ENCODE data around the gene FOXF1. TPM values are rescaled to one million over a fixed set of nuclear protein-coding genes. Genes with fewer than 3 reads are reported as not detected.

The FOXF1 gene
- total RNA-seq, 1 donor from 2014 or later: not detected

DNA sequence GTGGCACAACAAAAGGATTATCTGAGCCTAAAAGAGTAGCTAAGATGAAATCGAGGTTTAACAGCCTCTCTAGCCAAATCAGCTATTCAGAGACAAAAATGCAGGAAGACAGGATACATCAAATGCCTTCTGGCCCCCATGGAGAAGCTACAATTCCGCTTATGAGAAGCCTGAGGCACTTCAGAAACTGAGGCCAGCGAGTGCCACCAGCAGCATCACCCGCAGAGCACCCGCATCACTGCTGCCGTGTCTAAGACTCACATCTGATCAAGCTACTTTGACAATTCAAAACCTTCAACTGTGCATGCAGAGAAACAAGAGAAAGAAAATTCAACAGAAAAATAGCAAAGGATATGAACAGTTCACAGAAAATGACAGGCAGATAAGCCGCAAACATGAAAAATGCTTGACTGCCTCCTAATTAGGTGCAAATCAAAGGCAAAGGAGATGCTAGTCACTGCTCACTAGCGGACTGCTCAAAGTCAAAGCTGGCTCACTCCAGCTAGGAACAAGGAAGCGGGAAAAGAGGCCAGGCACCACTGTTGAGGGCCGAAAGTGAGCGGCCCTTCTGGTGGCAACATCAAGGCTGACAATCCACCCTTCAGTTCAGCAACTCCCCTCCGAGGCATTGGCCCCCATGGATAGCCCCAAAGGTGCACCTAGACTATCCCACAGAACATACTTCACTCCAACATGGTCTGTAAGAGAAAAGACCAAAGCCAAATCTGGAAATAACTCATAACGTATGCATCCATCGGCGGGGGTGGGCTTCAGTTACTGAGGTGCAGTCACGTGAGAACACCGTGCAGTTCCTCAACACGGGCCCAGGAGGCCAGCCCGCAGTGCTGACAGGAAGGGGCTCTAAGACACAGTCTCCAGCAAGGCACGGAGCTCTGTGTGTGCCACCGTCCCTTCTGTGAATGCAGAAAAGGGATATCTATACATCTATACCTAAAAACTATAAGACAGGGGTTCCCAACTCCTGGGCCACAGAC, 32.7 kb downstream of the FOXF1 start:
- H4K20me1 ChIP-seq (ENCODE audit: low read depth): peaks cover 9% of the 10 kb centered on the region
- no peak overlapping the region for H3K27ac ChIP-seq
- no peaks in the 10 kb centered on the region for H3K27me3 ChIP-seq
- Mint-ChIP-seq H3K27ac (no peak overlapping the region), H3K27me3 (ENCODE audit: insufficient read depth, low read depth) (peaks cover 6% of the 10 kb centered on the region), H3K36me3 (no peaks in the 10 kb centered on the region), H3K9me3 (no peaks in the 10 kb centered on the region), H3K4me3 (no peak overlapping the region), H3K4me1 (peaks cover 10% of the 10 kb centered on the region)
- H3K4me2 ChIP-seq: no peak overlapping the region
- no peak for DNase-seq (ENCODE audit: low spot score)
- no peak overlapping the region for H3K4me3 ChIP-seq
- no peak overlapping the region for H3K9ac ChIP-seq
- H3K79me2 ChIP-seq (ENCODE audit: low read depth): no peaks in the 10 kb centered on the region
- H3K36me3 ChIP-seq: no peaks in the 10 kb centered on the region
- H3F3A ChIP-seq (ENCODE audit: low read depth): no peaks in the 10 kb centered on the region
- no peaks in the 10 kb centered on the region for H3K9me3 ChIP-seq (ENCODE audit: low read depth)
- TF ChIP-seq EZH2 (IDR thresholded peaks at IDR 0.05) (no peak), EZH2phosphoT487 (IDR thresholded peaks at IDR 0.05) (no peak)
- TF ChIP-seq, protein P1, sequence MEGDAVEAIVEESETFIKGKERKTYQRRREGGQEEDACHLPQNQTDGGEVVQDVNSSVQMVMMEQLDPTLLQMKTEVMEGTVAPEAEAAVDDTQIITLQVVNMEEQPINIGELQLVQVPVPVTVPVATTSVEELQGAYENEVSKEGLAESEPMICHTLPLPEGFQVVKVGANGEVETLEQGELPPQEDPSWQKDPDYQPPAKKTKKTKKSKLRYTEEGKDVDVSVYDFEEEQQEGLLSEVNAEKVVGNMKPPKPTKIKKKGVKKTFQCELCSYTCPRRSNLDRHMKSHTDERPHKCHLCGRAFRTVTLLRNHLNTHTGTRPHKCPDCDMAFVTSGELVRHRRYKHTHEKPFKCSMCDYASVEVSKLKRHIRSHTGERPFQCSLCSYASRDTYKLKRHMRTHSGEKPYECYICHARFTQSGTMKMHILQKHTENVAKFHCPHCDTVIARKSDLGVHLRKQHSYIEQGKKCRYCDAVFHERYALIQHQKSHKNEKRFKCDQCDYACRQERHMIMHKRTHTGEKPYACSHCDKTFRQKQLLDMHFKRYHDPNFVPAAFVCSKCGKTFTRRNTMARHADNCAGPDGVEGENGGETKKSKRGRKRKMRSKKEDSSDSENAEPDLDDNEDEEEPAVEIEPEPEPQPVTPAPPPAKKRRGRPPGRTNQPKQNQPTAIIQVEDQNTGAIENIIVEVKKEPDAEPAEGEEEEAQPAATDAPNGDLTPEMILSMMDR (IDR thresholded peaks at IDR 0.05): no peak
- no peak overlapping the region for H2AFZ ChIP-seq (replicated peaks)
- H3K4me1 ChIP-seq: no peaks in the 10 kb centered on the region

DNA sequence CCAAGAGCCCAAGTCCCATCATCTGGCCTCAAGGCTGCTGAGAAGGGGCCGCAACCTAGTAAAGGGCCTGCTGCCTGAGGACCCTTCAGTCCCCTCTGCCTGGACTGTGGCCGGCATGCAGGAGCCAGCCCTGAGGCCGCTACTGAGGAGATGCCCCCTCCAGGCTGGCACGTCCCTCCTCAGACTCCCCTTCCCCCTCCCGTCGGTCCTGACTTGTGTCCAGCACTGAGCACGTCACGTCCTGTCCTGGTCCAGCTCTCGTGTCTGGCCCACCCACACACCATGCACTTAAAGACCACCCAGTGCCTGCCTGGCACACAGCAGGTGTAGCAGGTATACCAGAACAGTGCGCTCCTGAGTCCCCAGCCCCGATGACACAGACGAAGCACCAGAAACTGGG, 35.2 kb downstream of the FOXF1 start:
- no peak overlapping the region for H3K27ac ChIP-seq
- peaks cover 10% of the 10 kb centered on the region for H3K4me1 Mint-ChIP-seq
- no peak overlapping the region for H3K4me3 Mint-ChIP-seq
- no peak for TF ChIP-seq EZH2phosphoT487 (IDR thresholded peaks at IDR 0.05)
- no peak for TF ChIP-seq EZH2 (IDR thresholded peaks at IDR 0.05)
- TF ChIP-seq, protein P1 (IDR thresholded peaks at IDR 0.05): no peak
- H3K4me3 ChIP-seq: no peak overlapping the region
- H3F3A ChIP-seq (ENCODE audit: low read depth): no peaks in the 10 kb centered on the region
- H3K27me3 ChIP-seq: no peaks in the 10 kb centered on the region
- H3K9me3 Mint-ChIP-seq: no peaks in the 10 kb centered on the region
- H3K4me2 ChIP-seq: no peak overlapping the region
- no peaks in the 10 kb centered on the region for H3K79me2 ChIP-seq (ENCODE audit: low read depth)
- H3K9me3 ChIP-seq (ENCODE audit: low read depth): no peaks in the 10 kb centered on the region
- H3K27ac Mint-ChIP-seq: no peak overlapping the region
- H3K36me3 Mint-ChIP-seq: no peaks in the 10 kb centered on the region
- no peak overlapping the region for H2AFZ ChIP-seq (replicated peaks)
- no peak overlapping the region for H3K9ac ChIP-seq
- no peaks in the 10 kb centered on the region for H3K4me1 ChIP-seq
- no peak for DNase-seq (ENCODE audit: low spot score)
- H3K27me3 Mint-ChIP-seq (ENCODE audit: insufficient read depth, low read depth): peaks cover 9% of the 10 kb centered on the region
- no peaks in the 10 kb centered on the region for H3K36me3 ChIP-seq
- H4K20me1 ChIP-seq (ENCODE audit: low read depth): peaks cover 9% of the 10 kb centered on the region

DNA sequence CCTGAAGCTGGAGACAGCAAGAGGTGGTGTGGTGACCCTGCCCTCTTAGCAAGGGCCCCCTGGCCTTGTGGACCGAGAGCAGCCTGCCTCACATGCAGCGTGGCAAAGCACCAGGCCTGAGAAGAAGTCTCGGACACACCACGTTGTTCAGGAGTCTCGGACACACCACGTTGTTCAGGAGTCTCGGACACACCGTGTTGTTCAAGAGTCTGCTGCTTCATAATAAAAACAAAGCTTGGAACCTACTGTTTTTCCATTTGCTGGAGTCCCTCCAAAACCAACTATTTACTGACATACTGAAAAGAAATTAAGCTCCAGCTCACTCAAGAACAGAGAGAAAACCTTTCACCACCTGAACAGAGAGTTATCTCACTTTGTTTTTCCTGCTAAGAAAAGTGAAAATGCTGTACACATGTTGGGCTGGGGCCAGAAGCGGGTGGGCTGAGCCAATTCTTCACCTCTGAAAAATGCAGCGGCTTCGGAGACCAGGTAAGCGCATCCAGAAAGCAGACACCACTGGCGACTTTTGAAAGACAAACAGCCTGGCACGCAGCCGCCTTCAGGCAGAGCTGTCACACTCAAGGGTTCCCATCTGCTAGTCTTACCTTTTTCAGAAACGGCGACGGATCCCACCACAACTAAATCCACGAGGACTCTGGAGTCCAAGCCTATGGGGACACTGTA, 35.8 kb downstream of the FOXF1 start:
- Histone ChIP-seq H3F3A (ENCODE audit: low read depth) (no peaks in the 10 kb centered on the region), H3K9ac (no peak overlapping the region), H4K20me1 (ENCODE audit: low read depth) (peaks cover 9% of the 10 kb centered on the region), H3K79me2 (ENCODE audit: low read depth) (no peaks in the 10 kb centered on the region), H3K27me3 (no peaks in the 10 kb centered on the region), H3K4me3 (no peak overlapping the region), H3K27ac (no peak overlapping the region), H3K4me2 (no peak overlapping the region), H3K36me3 (no peaks in the 10 kb centered on the region), H3K4me1 (no peaks in the 10 kb centered on the region), H3K9me3 (ENCODE audit: low read depth) (no peaks in the 10 kb centered on the region), H2AFZ (replicated peaks) (no peak overlapping the region)
- TF ChIP-seq EZH2phosphoT487 (IDR thresholded peaks at IDR 0.05): no peak
- TF ChIP-seq, protein P1 (IDR thresholded peaks at IDR 0.05): no peak
- no peak for DNase-seq (ENCODE audit: low spot score)
- Mint-ChIP-seq H3K4me3 (no peak overlapping the region), H3K4me1 (peaks cover 10% of the 10 kb centered on the region), H3K27ac (no peak overlapping the region), H3K9me3 (no peaks in the 10 kb centered on the region), H3K36me3 (no peaks in the 10 kb centered on the region), H3K27me3 (ENCODE audit: insufficient read depth, low read depth) (peaks cover 9% of the 10 kb centered on the region)

Measured in neural progenitor cell (in vitro differentiated cells).